Muscle of arm (tissue), 12 donors: ENCODE data around the gene ST6GALNAC3. TPM values are rescaled to one million over a fixed set of nuclear protein-coding genes. Genes with fewer than 3 reads are reported as not detected.
"Not testable (repeated sequence)": the region's sequence is repeated elsewhere in the genome, so short reads cannot be mapped to it uniquely, and the experiment has no call there.

Source experiments
- DNase-seq: peaks from one replicate; pipeline ENCODE4 v3.0.0-alpha.2; 2013
- polyA plus RNA-seq, 12 donors: library from polyadenylated mRNA; unstranded; fragments of 120-200 nt; gene quantifications; one replicate each; pipeline ENCODE4 v1.2.1, GENCODE V29; 2013; ENCODE audit not compliant: insufficient read length in 12 of 12

Gene ST6GALNAC3
- polyA plus RNA-seq, 12 donors: 5.0 to 12.7 (median 8.5) TPM; not detected in 1

- peak; percentile 51 for DNase-seq
Measured at GRCh38 chr1:76070538-76070937, 4.0 kb upstream of the ST6GALNAC3 start.

- DNase-seq: no peak
Measured at GRCh38 chr1:76073481-76073880, 1.1 kb upstream of the ST6GALNAC3 start.

- DNase-seq: no peak
Measured at GRCh38 chr1:76075188-76075489, 593 bp downstream of the ST6GALNAC3 start.

GRCh38 chr1:76075877-76076276, 1.3 kb downstream of the ST6GALNAC3 start:
- DNase-seq: no peak

- DNase-seq: no peak
Measured at GRCh38 chr1:76079475-76080227, 5.1 kb downstream of the ST6GALNAC3 start.

- DNase-seq: no peak
Measured at GRCh38 chr1:76080552-76081079, 6.1 kb downstream of the ST6GALNAC3 start.

GRCh38 chr1:76082062-76082461, 7.5 kb downstream of the ST6GALNAC3 start:
- DNase-seq: no peak

GRCh38 chr1:76083189-76083588, 8.6 kb downstream of the ST6GALNAC3 start:
- no peak for DNase-seq

- DNase-seq: no peak
Measured at GRCh38 chr1:76084029-76084627, 9.6 kb downstream of the ST6GALNAC3 start.

GRCh38 chr1:76084685-76085084, 10.1 kb downstream of the ST6GALNAC3 start:
- no peak for DNase-seq

- no peak for DNase-seq
Measured at GRCh38 chr1:76086109-76086508, 11.6 kb downstream of the ST6GALNAC3 start.

- no peak for DNase-seq
Measured at GRCh38 chr1:76086597-76086996, 12.1 kb downstream of the ST6GALNAC3 start.

- DNase-seq: no peak
Measured at GRCh38 chr1:76090283-76091203, 16.0 kb downstream of the ST6GALNAC3 start.

GRCh38 chr1:76092812-76093211, 18.3 kb downstream of the ST6GALNAC3 start:
- DNase-seq: no peak

- no peak for DNase-seq
Measured at GRCh38 chr1:76093522-76094312, 19.2 kb downstream of the ST6GALNAC3 start.

- no peak for DNase-seq
Measured at GRCh38 chr1:76095802-76096201, 21.3 kb downstream of the ST6GALNAC3 start.

- not testable (repeated sequence) for DNase-seq
Measured at GRCh38 chr1:76097064-76097463, 22.5 kb downstream of the ST6GALNAC3 start.

GRCh38 chr1:76098845-76099244, 24.3 kb downstream of the ST6GALNAC3 start:
- no peak for DNase-seq

- no peak for DNase-seq
Measured at GRCh38 chr1:76101548-76101947, 27.0 kb downstream of the ST6GALNAC3 start.

- DNase-seq: no peak
Measured at GRCh38 chr1:76102046-76102445, 27.5 kb downstream of the ST6GALNAC3 start.

GRCh38 chr1:76103034-76103433, 28.5 kb downstream of the ST6GALNAC3 start:
- DNase-seq: no peak

- DNase-seq: no peak
Measured at GRCh38 chr1:76105372-76105771, 30.8 kb downstream of the ST6GALNAC3 start.
